ENCODE results near the gene ACSM4.

DNA sequence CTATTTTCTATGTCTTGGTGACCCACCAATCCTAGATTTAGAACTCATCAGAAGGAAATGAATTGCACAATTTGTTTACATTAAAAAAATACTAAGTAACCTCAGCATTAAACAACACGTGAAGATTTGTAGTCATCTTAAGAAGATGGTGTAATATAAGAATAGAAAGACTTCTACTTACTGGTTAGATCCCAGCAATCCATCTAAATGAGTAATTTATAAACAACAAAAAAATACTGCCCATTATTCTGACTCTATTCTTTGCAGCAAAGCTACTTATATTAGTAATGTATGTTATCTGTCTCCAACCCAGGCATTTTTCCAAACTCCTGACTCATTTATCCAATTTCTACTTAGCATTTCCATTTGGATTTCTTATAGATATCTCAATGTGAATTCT is 72.3 kb downstream of the ACSM4 start:
- TF ChIP-seq, protein P1, sequence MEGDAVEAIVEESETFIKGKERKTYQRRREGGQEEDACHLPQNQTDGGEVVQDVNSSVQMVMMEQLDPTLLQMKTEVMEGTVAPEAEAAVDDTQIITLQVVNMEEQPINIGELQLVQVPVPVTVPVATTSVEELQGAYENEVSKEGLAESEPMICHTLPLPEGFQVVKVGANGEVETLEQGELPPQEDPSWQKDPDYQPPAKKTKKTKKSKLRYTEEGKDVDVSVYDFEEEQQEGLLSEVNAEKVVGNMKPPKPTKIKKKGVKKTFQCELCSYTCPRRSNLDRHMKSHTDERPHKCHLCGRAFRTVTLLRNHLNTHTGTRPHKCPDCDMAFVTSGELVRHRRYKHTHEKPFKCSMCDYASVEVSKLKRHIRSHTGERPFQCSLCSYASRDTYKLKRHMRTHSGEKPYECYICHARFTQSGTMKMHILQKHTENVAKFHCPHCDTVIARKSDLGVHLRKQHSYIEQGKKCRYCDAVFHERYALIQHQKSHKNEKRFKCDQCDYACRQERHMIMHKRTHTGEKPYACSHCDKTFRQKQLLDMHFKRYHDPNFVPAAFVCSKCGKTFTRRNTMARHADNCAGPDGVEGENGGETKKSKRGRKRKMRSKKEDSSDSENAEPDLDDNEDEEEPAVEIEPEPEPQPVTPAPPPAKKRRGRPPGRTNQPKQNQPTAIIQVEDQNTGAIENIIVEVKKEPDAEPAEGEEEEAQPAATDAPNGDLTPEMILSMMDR (IDR thresholded peaks at IDR 0.05; ENCODE audit: poor library complexity), result no peak
- TF ChIP-seq EZH2phosphoT487 (IDR thresholded peaks at IDR 0.05; ENCODE audit: low read depth, severe bottlenecking, unreplicated experiment) (no peak), EZH2 (IDR thresholded peaks at IDR 0.05; ENCODE audit: borderline replicate concordance) (no peak)

All from hepatocyte (in vitro differentiated cells).